Upper lobe of left lung (tissue), 4 donors: Measurements from ENCODE around the gene CD99L2.

Experiments
- CTCF ChIP-seq, 6 experiments: fragments of 450-650 bp in 4 of 6; fragments of 200-600 bp in 2 of 6; sonication (generic) in 2 of 6; IDR thresholded peaks; one replicate each; pipeline ENCODE4 v1.5.1; 2016 to 2019; ENCODE audit warnings: antibody characterized with exemption in 6 of 6
- EP300 ChIP-seq, 4 donors: sonication (generic); formaldehyde crosslinking; IDR thresholded peaks; one replicate each; pipeline ENCODE4 v1.5.1; 2017; ENCODE audit warnings: antibody characterized with exemption in 4 of 4, control low read depth in 2 of 4
- POLR2A ChIP-seq, 4 donors: fragments of 450-650 bp; IDR thresholded peaks; one replicate each; pipeline ENCODE4 v1.5.1; 2016 to 2017; ENCODE audit warnings: antibody characterized with exemption in 4 of 4, mild to moderate bottlenecking in 2 of 4

- no peak for TF ChIP-seq CTCF (IDR thresholded peaks at IDR 0.05)
- no peak for TF ChIP-seq POLR2A (IDR thresholded peaks at IDR 0.05)
- TF ChIP-seq EP300 (IDR thresholded peaks at IDR 0.05), result no peak
Measured at GRCh38 chrX:150870029-150870428, 28.4 kb downstream of the CD99L2 start.
